GM19324 (cell line): ENCODE results near the gene GZMH.
"Not testable (repeated sequence)": the region's sequence is repeated elsewhere in the genome, so short reads cannot be mapped to it uniquely, and the experiment has no call there.

Experiments
- ATAC-seq: cut with Tn5 transposase; IDR thresholded peaks from one replicate; pipeline ENCODE4 v1.9.1; 2021; ENCODE audit warnings: mild to moderate bottlenecking, moderate library complexity; ENCODE audit not compliant: unreplicated experiment, low FRiP score

GZMH gene

GRCh38 chr14:24597403-24597802, 12.1 kb downstream of the GZMH start:
- no peak for ATAC-seq

DNA sequence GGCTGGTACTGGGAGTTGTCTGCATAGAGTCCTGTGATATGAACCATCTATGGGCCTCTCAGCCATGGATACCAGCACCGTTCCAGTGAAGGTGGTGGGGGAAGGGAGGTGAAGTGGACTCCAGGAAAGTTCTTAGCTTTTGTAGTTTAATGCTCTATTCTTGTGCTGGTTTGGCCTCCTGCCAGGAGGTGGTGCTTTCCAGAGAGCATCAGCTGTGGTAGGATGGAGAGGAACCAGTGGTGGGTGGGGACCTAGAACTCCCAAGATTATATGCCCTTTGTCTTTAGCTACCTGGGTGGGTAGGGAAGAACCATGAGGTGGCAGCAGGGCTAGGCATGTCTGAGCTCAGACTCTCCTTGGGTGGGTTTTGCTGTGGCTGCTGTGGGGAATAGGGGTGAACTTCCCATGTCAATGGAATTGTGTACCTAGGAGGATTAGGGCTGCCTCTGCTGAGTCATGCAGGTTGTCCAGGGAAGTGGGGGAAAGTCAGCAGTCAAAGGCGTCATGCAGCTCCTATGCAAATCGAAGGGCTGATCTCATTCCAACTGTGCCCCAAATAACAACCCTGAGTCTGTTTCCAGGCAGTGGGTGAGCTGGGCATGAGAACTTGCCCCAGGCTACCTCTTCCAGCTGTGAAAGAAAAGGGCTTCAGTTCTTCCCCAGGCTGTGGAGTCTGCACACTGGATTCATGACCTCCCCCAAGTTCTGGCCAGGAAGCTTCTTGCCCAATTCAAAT, 14.2 kb downstream of the GZMH start:
- ATAC-seq: no peak

DNA sequence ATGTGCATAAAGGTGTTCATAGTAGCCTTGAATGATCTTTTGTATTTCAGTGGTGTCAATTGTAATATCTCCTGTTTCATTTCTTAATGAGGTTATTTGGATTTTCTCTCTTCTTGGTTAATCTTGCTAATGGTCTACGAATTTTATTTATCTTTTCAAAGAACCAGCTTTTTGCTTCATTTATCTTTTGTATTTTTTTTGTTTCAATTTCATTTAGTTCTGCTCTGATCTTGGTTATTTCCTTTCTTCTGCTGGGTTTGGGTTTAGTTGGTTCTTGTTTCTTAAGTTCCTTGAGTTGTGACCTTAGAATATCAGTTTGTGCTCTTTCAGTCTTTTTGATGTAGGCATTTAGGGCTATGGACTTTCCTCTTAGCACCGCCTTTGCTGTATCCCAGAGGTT, 18.5 kb downstream of the GZMH start:
- not testable (repeated sequence) for ATAC-seq

DNA sequence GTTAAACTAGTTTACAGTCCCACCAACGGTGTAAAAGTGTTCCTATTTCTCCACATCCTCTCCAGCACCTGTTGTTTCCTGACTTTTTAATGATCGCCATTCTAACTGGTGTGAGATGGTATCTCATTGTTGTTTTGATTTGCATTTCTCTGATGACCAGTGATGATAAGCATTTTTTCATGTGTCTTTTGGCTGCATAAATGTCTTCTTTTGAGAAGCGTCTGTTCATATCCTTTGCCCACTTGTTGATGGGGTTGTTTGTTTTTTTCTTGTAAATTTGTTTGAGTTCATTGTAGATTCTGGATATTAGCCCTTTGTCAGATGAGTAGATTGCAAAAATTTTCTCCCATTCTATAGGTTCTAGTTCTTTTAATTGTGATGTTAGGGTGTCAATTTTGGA, 25.1 kb downstream of the GZMH start:
- not testable (repeated sequence) for ATAC-seq

GRCh38 chr14:24578558-24578957, 30.9 kb downstream of the GZMH start:
- no peak for ATAC-seq

- ATAC-seq: no peak
Measured at GRCh38 chr14:24576771-24577170, 32.7 kb downstream of the GZMH start.

GRCh38 chr14:24576182-24576581, 33.3 kb downstream of the GZMH start, which contains the start of gene CTSG:
CTSG (minus strand) TSS chr14:24576250; CDS start chr14:24576223, 27 bp downstream.
- ATAC-seq: no peak

- ATAC-seq: no peak
Measured at GRCh38 chr14:24574206-24574774, 35.2 kb downstream of the GZMH start.

GRCh38 chr14:24566318-24566717, 43.2 kb downstream of the GZMH start:
- no peak for ATAC-seq

GRCh38 chr14:24565766-24566165, 43.7 kb downstream of the GZMH start:
- no peak for ATAC-seq

GRCh38 chr14:24563505-24563904, 46.0 kb downstream of the GZMH start:
- ATAC-seq: no peak

GRCh38 chr14:24556756-24557155, 52.7 kb downstream of the GZMH start:
- ATAC-seq: no peak
